Aorta (tissue), 5 donors: ENCODE data around the gene ARMC8. TPM values are rescaled to one million over a fixed set of nuclear protein-coding genes. Genes with fewer than 3 reads are reported as not detected.

Source experiments
- ATAC-seq: fragments of 200-7000 bp; cut with Tn5 transposase; one replicate; pipeline ENCODE4 v1.9.1; 2022; ENCODE audit warnings: moderate library complexity; ENCODE audit not compliant: low FRiP score
- DNase-seq, 2 donors: peaks; one replicate each; pipeline ENCODE4 v3.0.0-alpha.2; 2020
- H3K27ac ChIP-seq, 2 donors: one replicate each; pipeline ENCODE4 v1.5.1; 2013; ENCODE audit warnings: low read length in 2 of 2, mild to moderate bottlenecking in 2 of 2, moderate library complexity in 2 of 2, control low read depth in 1 of 2, inconsistent platforms in 1 of 2, low read depth in 1 of 2
- H3K27me3 ChIP-seq, 2 donors: one replicate each; pipeline ENCODE4 v1.6.1; 2013; ENCODE audit warnings: control low read depth in 1 of 2, low read length in 1 of 2, mild to moderate bottlenecking in 1 of 2, moderate library complexity in 1 of 2; ENCODE audit not compliant: insufficient read depth in 2 of 2, control insufficient read depth in 1 of 2
- H3K36me3 ChIP-seq, 2 donors: one replicate each; pipeline ENCODE4 v1.6.1; 2013; ENCODE audit warnings: control low read depth in 1 of 2, low read length in 1 of 2, mild to moderate bottlenecking in 1 of 2; ENCODE audit not compliant: insufficient read depth in 2 of 2, control insufficient read depth in 1 of 2
- H3K4me1 ChIP-seq, 2 donors: one replicate each; pipeline ENCODE4 v1.6.1; 2013; ENCODE audit warnings: low read length in 2 of 2, control low read depth in 1 of 2, mild to moderate bottlenecking in 1 of 2, moderate library complexity in 1 of 2; ENCODE audit not compliant: insufficient read depth in 2 of 2, control insufficient read depth in 1 of 2
- H3K4me3 ChIP-seq, 2 donors: one replicate each; pipeline ENCODE4 v1.5.1; 2013; ENCODE audit warnings: low read length in 2 of 2, control low read depth in 1 of 2, mild to moderate bottlenecking in 1 of 2
- H3K9me3 ChIP-seq: one replicate; pipeline ENCODE4 v1.6.1; 2013; ENCODE audit warnings: mild to moderate bottlenecking, low read length; ENCODE audit not compliant: control insufficient read depth
- WGBS, 2 donors: extraction: QIAGEN DNeasy Blood & Tissue Kit; methylation state at CpG; one replicate each; pipeline ENCODE4 v1.1.7; 2013; 5-methylcytosine and 5-hydroxymethylcytosine counted together
- intact Hi-C, 2 donors: fragments of 100-400 bp; cut with DNase I; formaldehyde crosslinking; loops; one replicate each; pipeline versions ENCODE4 v1.14.2 to v1.15.0; 2022
- polyA plus RNA-seq, 2 donors: library from polyadenylated mRNA; stranded (reverse); fragments of 200-250 nt; gene quantifications; one replicate each; pipeline ENCODE4 v1.2.3, GENCODE V29; 2013
- total RNA-seq, 2 donors: library from RNA; stranded (reverse); fragmentation: NEBNext Ultra II Directional; extraction: Animal tissue kit (Norgen Biotek cat#: 25700); gene quantifications; one replicate each; pipeline ENCODE4 v1.2.1, GENCODE V29; 2021
- donor health status: healthy with polysubstance abuse.
- donor health status: Bipolar disorder and iron deficiency.
- donor health status: DM: no; HTN: no; CAD: no.
- donor health status: DM: no; HTN: no; CAD: no.
- donor health status: DM: yes; HTN: yes; CAD: no.

The ARMC8 gene
- total and polyA plus RNA-seq, 4 donors = 18.2 to 59.7 (median 41.5) TPM

- WGBS, 2 donors = 91 to 95% methylated on average over 2 of the region's 2 CpGs
- no peaks in the 10 kb centered on the region for H3K9me3 ChIP-seq
- no peak for ATAC-seq
- H3K4me3 ChIP-seq = no peak overlapping the region
- H3K27me3 ChIP-seq = no peaks in the 10 kb centered on the region
- no peaks in the 10 kb centered on the region for H3K4me1 ChIP-seq
- intact Hi-C loops = no loop called here
- no peak for DNase-seq
- H3K27ac ChIP-seq = no peak overlapping the region
- peaks cover 2% of the 10 kb centered on the region in 2 donors for H3K36me3 ChIP-seq
Measured at GRCh38 chr3:138230525-138230924, 43.4 kb downstream of the ARMC8 start.

- Histone ChIP-seq H3K36me3 (peaks cover 0 to 2% of the 10 kb centered on the region in 2 donors), H3K27me3 (no peaks in the 10 kb centered on the region), H3K27ac (no peak overlapping the region), H3K9me3 (no peaks in the 10 kb centered on the region), H3K4me3 (no peak overlapping the region), H3K4me1 (no peaks in the 10 kb centered on the region)
- intact Hi-C loops = no loop called here
- WGBS, 2 donors = 27 to 28% methylated on average over 4 of the region's 4 CpGs
- ATAC-seq (no peak), DNase-seq (no peak)
Measured at GRCh38 chr3:138232705-138233364, 45.7 kb downstream of the ARMC8 start.

- no peaks in the 10 kb centered on the region for H3K4me1 ChIP-seq
- ATAC-seq (no peak), DNase-seq (no peak)
- intact Hi-C loops = no loop called here
- no peak overlapping the region for H3K27ac ChIP-seq
- no peaks in the 10 kb centered on the region for H3K9me3 ChIP-seq
- H3K36me3 ChIP-seq = no peaks in the 10 kb centered on the region
- H3K27me3 ChIP-seq = no peaks in the 10 kb centered on the region
- H3K4me3 ChIP-seq = no peak overlapping the region
- WGBS, 2 donors = 93 to 94% methylated on average over 5 of the region's 5 CpGs
Measured at GRCh38 chr3:138234401-138235179, 47.5 kb downstream of the ARMC8 start.

GRCh38 chr3:138238711-138239110, 51.6 kb downstream of the ARMC8 start:
- no peak for ATAC-seq
- Histone ChIP-seq H3K27ac (no peak overlapping the region), H3K27me3 (no peaks in the 10 kb centered on the region), H3K9me3 (no peaks in the 10 kb centered on the region), H3K4me3 (no peak overlapping the region), H3K36me3 (no peaks in the 10 kb centered on the region), H3K4me1 (no peaks in the 10 kb centered on the region)
- intact Hi-C loops = no loop called here
- 89 to 92% methylated on average over 6 of the region's 6 CpGs for WGBS, 2 donors
- no peak for DNase-seq

GRCh38 chr3:138241061-138241460, 54.0 kb downstream of the ARMC8 start:
- Histone ChIP-seq H3K4me1 (no peaks in the 10 kb centered on the region), H3K27me3 (no peaks in the 10 kb centered on the region), H3K36me3 (peaks cover 0 to 1% of the 10 kb centered on the region in 2 donors), H3K9me3 (no peaks in the 10 kb centered on the region), H3K4me3 (no peak overlapping the region), H3K27ac (no peak overlapping the region)
- DNase-seq = no peak
- ATAC-seq = no peak
- 81 to 82% methylated on average over 1 of the region's 1 CpG for WGBS, 2 donors
- intact Hi-C loops = no loop called here

- no peak for ATAC-seq
- Histone ChIP-seq H3K36me3 (peaks cover 0 to 1% of the 10 kb centered on the region in 2 donors), H3K27me3 (no peaks in the 10 kb centered on the region)
Measured at GRCh38 chr3:138241676-138242075, 54.6 kb downstream of the ARMC8 start.

GRCh38 chr3:138242466-138242865, 55.4 kb downstream of the ARMC8 start:
- peaks cover 0 to 1% of the 10 kb centered on the region in 2 donors for H3K36me3 ChIP-seq
- no peak overlapping the region for H3K27ac ChIP-seq
- no peaks in the 10 kb centered on the region for H3K27me3 ChIP-seq
- intact Hi-C loops = no loop called here
- no peaks in the 10 kb centered on the region for H3K9me3 ChIP-seq
- no peak overlapping the region for H3K4me3 ChIP-seq
- WGBS, 2 donors = 96 to 98% methylated on average over 1 of the region's 1 CpG
- DNase-seq = no peak
- H3K4me1 ChIP-seq = no peaks in the 10 kb centered on the region
- no peak for ATAC-seq

More at GRCh38 chr3:138241676-138242075, 54.6 kb downstream of the ARMC8 start:
- 93 to 99% methylated on average over 2 of the region's 2 CpGs for WGBS, 2 donors
- Histone ChIP-seq H3K4me3 (no peak overlapping the region), H3K4me1 (no peaks in the 10 kb centered on the region), H3K27ac (no peak overlapping the region), H3K9me3 (no peaks in the 10 kb centered on the region)
- no peak for DNase-seq
- intact Hi-C loops = no loop called here

GRCh38 chr3:138245026-138245425, 57.9 kb downstream of the ARMC8 start:
- intact Hi-C loops = no loop called here
- H3K27me3 ChIP-seq = no peaks in the 10 kb centered on the region
- H3K9me3 ChIP-seq = no peaks in the 10 kb centered on the region
- ATAC-seq (no peak), DNase-seq (no peak)
- peaks cover 0 to 1% of the 10 kb centered on the region in 2 donors for H3K36me3 ChIP-seq
- H3K4me3 ChIP-seq = no peak overlapping the region
- no peak overlapping the region for H3K27ac ChIP-seq
- no peaks in the 10 kb centered on the region for H3K4me1 ChIP-seq
- WGBS, 2 donors = 90 to 94% methylated on average over 9 of the region's 9 CpGs

GRCh38 chr3:138249636-138250035, 62.5 kb downstream of the ARMC8 start:
- DNase-seq = no peak
- Histone ChIP-seq H3K27ac (no peak overlapping the region), H3K4me1 (no peaks in the 10 kb centered on the region), H3K36me3 (peaks cover 0 to 1% of the 10 kb centered on the region in 2 donors), H3K9me3 (no peaks in the 10 kb centered on the region), H3K27me3 (no peaks in the 10 kb centered on the region), H3K4me3 (no peak overlapping the region)
- no peak for ATAC-seq
- intact Hi-C loops = no loop called here
